Mammary epithelial cell (primary cell): ENCODE measurements around the gene REX1BD.

Experiments
- CTCF ChIP-seq, 2 donors: IDR thresholded peaks in 1 of 2; conservative IDR thresholded peaks in 1 of 2; 2 replicates each; pipeline ENCODE4 v1.5.1; 2011 to 2012; ENCODE audit warnings: inconsistent platforms in 2 of 2, low read length in 2 of 2, mild to moderate bottlenecking in 2 of 2, control low read depth in 1 of 2, low read depth in 1 of 2; ENCODE audit not compliant: insufficient read depth in 1 of 2; ENCODE audit errors: extremely low read depth in 1 of 2
- EZH2 ChIP-seq: IDR thresholded peaks from 2 replicates; pipeline ENCODE4 v1.6.1; 2012; ENCODE audit warnings: low read length, inconsistent platforms, borderline replicate concordance

GRCh38 chr19:18620902-18621301 lies 32.3 kb downstream of the REX1BD start:
- TF ChIP-seq CTCF (conservative IDR thresholded peaks at IDR 0.05 in 1 of 2, IDR thresholded peaks at IDR 0.05 in 1 of 2; ENCODE audit: extremely low read depth in 1 of 2, insufficient read depth in 1 of 2, low read depth in 1 of 2, low read length in 2 of 2) (no peak), EZH2 (no peak)
